IMR-90 (cell line): Measurements from ENCODE around the gene PBX4. TPM values are rescaled to one million over a fixed set of nuclear protein-coding genes. Genes with fewer than 3 reads are reported as not detected.

Source experiments
- ATAC-seq: fragments of 200-7000 bp; cut with Tn5 transposase; 2 replicates; pipeline ENCODE4 v1.9.1; 2020; ENCODE audit warnings: low read depth, mild to moderate bottlenecking, moderate library complexity
- BruUV-seq: library from RNA; stranded (reverse); fragments of 400-500 nt; replicated peaks from 2 replicates; lab custom pipeline; 2021; lab: Mats Ljungman, UMichigan
- CTCF ChIA-PET: fragments of 300-600 bp; formaldehyde crosslinking; extraction: SDS; loops from one replicate; lab custom pipeline; 2021; ENCODE audit warnings: antibody characterized with exemption; lab: Yijun Ruan, JAX
- POLR2A ChIA-PET: fragments of 300-600 bp; sonication (Branson Sonifier 250); formaldehyde crosslinking; loops from one replicate; lab custom pipeline; 2022; ENCODE audit warnings: antibody characterized with exemption; ENCODE audit not compliant: unreplicated experiment; lab: Charles Lee
- DNase-seq: peaks from one replicate; pipeline ENCODE4 v3.0.0; 2013
- H2AFZ ChIP-seq: replicated peaks from 2 replicates; pipeline ENCODE3; 2013; ENCODE audit warnings: low read length, mild to moderate bottlenecking; ENCODE audit not compliant: poor library complexity
- H2AK5ac ChIP-seq: 2 replicates; pipeline ENCODE4 v1.6.1; 2013; ENCODE audit warnings: low read depth, low read length, inconsistent platforms
- H2AK9ac ChIP-seq: replicated peaks from 2 replicates; pipeline ENCODE3; 2013; ENCODE audit warnings: mild to moderate bottlenecking, low read depth, low read length, moderate library complexity; ENCODE audit not compliant: poor library complexity
- H2BK120ac ChIP-seq: 2 replicates; pipeline ENCODE4 v1.6.1; 2013; ENCODE audit warnings: low read depth, low read length, inconsistent platforms
- H2BK15ac ChIP-seq: 3 replicates; pipeline ENCODE4 v1.6.1; 2013; ENCODE audit warnings: low read depth, low read length, inconsistent platforms
- H2BK20ac ChIP-seq: 2 replicates; pipeline ENCODE4 v1.6.1; 2013; ENCODE audit warnings: low read depth, mild to moderate bottlenecking, inconsistent platforms, low read length, moderate library complexity
- H2BK5ac ChIP-seq: 2 replicates; pipeline ENCODE4 v1.6.1; 2013; ENCODE audit warnings: mild to moderate bottlenecking, low read depth, low read length, inconsistent platforms; ENCODE audit not compliant: poor library complexity, severe bottlenecking
- H3K14ac ChIP-seq: replicated peaks from 2 replicates; pipeline ENCODE4 v1.6.1; 2013; ENCODE audit warnings: low read depth, low read length, inconsistent platforms
- H3K18ac ChIP-seq: 2 replicates; pipeline ENCODE4 v1.6.1; 2013; ENCODE audit warnings: low read depth, low read length, control low read depth
- H3K23ac ChIP-seq: 2 replicates; pipeline ENCODE4 v1.6.1; 2013; ENCODE audit warnings: low read depth, low read length, inconsistent platforms
- H3K27ac ChIP-seq: 2 replicates; pipeline ENCODE4 v1.5.1; 2013; ENCODE audit warnings: mild to moderate bottlenecking, control low read depth, low read length; ENCODE audit not compliant: insufficient read depth
- H3K27me3 ChIP-seq: 2 replicates; pipeline ENCODE4 v1.6.1; 2013; ENCODE audit warnings: low read length; ENCODE audit not compliant: control insufficient read depth, insufficient read depth
- H3K36me3 ChIP-seq: 2 replicates; pipeline ENCODE4 v1.6.1; 2013; ENCODE audit warnings: low read length, mixed read lengths; ENCODE audit not compliant: control insufficient read depth, insufficient read depth
- H3K4ac ChIP-seq: 2 replicates; pipeline ENCODE4 v1.6.1; 2013; ENCODE audit warnings: low read depth, low read length, inconsistent platforms
- H3K4me1 ChIP-seq: 2 replicates; pipeline ENCODE4 v1.6.1; 2013; ENCODE audit warnings: low read length, mixed read lengths; ENCODE audit not compliant: control insufficient read depth, insufficient read depth
- H3K4me2 ChIP-seq: 2 replicates; pipeline ENCODE4 v1.6.1; 2013; ENCODE audit warnings: low read depth, mild to moderate bottlenecking, control low read depth, low read length, moderate library complexity
- H3K4me3 ChIP-seq: 2 replicates; pipeline ENCODE4 v1.5.1; 2013; ENCODE audit warnings: low read depth, mild to moderate bottlenecking, control low read depth, low read length, moderate library complexity; ENCODE audit not compliant: insufficient read depth
- H3K56ac ChIP-seq: 2 replicates; pipeline ENCODE4 v1.6.1; 2013; ENCODE audit warnings: low read length, inconsistent platforms; ENCODE audit not compliant: insufficient read depth; ENCODE audit errors: extremely low read depth
- H3K79me1 ChIP-seq, 2 experiments: 2 replicates each; pipeline ENCODE4 v1.6.1; 2013; ENCODE audit warnings: low read length in 2 of 2, inconsistent platforms in 1 of 2, low read depth in 1 of 2
- H3K9ac ChIP-seq: 2 replicates; pipeline ENCODE4 v1.6.1; 2013; ENCODE audit warnings: low read depth, low read length, control low read depth
- H3K9me1 ChIP-seq: 2 replicates; pipeline ENCODE4 v1.6.1; 2013; ENCODE audit warnings: low read length, inconsistent platforms; ENCODE audit not compliant: insufficient read depth
- H3K9me3 ChIP-seq: 2 replicates; pipeline ENCODE4 v1.6.1; 2013; ENCODE audit warnings: low read length; ENCODE audit not compliant: control insufficient read depth, insufficient read depth
- H4K20me1 ChIP-seq: 2 replicates; pipeline ENCODE4 v1.6.1; 2013; ENCODE audit warnings: low read length, inconsistent platforms; ENCODE audit not compliant: insufficient read depth
- H4K5ac ChIP-seq: 2 replicates; pipeline ENCODE4 v1.6.1; 2013; ENCODE audit warnings: mild to moderate bottlenecking, low read depth, low read length, control low read depth
- H4K8ac ChIP-seq, 2 experiments: 2 replicates each; pipeline ENCODE4 v1.6.1; 2013; ENCODE audit warnings: low read depth in 2 of 2, low read length in 2 of 2, control low read depth in 1 of 2, inconsistent platforms in 1 of 2
- H4K91ac ChIP-seq: 2 replicates; pipeline ENCODE4 v1.6.1; 2013; ENCODE audit warnings: low read depth, low read length, inconsistent platforms; ENCODE audit not compliant: insufficient read depth
- CEBPB ChIP-seq: IDR thresholded peaks from 2 replicates; pipeline ENCODE4 v1.6.1; 2012; ENCODE audit warnings: low read depth, low read length, improper control_type of control experiment
- MXI1 ChIP-seq: IDR thresholded peaks from 2 replicates; pipeline ENCODE4 v1.6.1; 2012; ENCODE audit warnings: low read depth, mild to moderate bottlenecking, low read length, moderate library complexity, borderline replicate concordance
- NFE2L2 ChIP-seq: fragments of 150-350 bp; IDR thresholded peaks from 2 replicates; pipeline ENCODE4 v1.6.1; 2016; ENCODE audit warnings: low read depth, mild to moderate bottlenecking, low read length
- RAD21 ChIP-seq: IDR thresholded peaks from 2 replicates; pipeline ENCODE4 v1.6.1; 2012; ENCODE audit warnings: low read length, improper control_type of control experiment
- RCOR1 ChIP-seq: IDR thresholded peaks from 2 replicates; pipeline ENCODE4 v1.6.1; 2012; ENCODE audit warnings: mild to moderate bottlenecking, low read length, improper control_type of control experiment; ENCODE audit not compliant: insufficient replicate concordance
- RFX5 ChIP-seq: IDR thresholded peaks from 2 replicates; pipeline ENCODE4 v1.8.0; 2012; ENCODE audit warnings: low read depth, mild to moderate bottlenecking, low read length, moderate library complexity
- SMC3 ChIP-seq: fragments of 150-350 bp; IDR thresholded peaks from 2 replicates; pipeline ENCODE4 v1.6.1; 2016; ENCODE audit warnings: low read depth, mild to moderate bottlenecking, antibody characterized with exemption, low read length, moderate library complexity
- USF2 ChIP-seq: fragments of 150-350 bp; IDR thresholded peaks from 2 replicates; pipeline ENCODE4 v1.6.1; 2017; ENCODE audit warnings: mild to moderate bottlenecking, antibody characterized with exemption, low read length, low read depth
- WGBS, 2 experiments: methylation state at CpG; one replicate each; pipeline versions ENCODE4 v1.1.5 to v1.1.7; 2013; ENCODE audit warnings: missing lambda C conversion rate in 2 of 2; ENCODE audit not compliant: insufficient read length in 1 of 2; ENCODE audit errors: extremely low coverage in 2 of 2; 5-methylcytosine and 5-hydroxymethylcytosine counted together
- dilution Hi-C: fragments of 300-500 bp; cut with HindIII; formaldehyde crosslinking; loops from one replicate; pipeline ENCODE4 v1.14.3; 2018; ENCODE audit warnings: low sequenced_read_pairs; ENCODE audit not compliant: unreplicated experiment
- in situ Hi-C: fragments of 300-500 bp; cut with MboI; formaldehyde crosslinking; loops from 3 replicates; pipeline ENCODE4 v1.14.3; 2019; ENCODE audit warnings: low sequenced_read_pairs, inconsistent platforms, mixed read lengths
- intact Hi-C: fragments of 100-400 bp; cut with micrococcal nuclease; formaldehyde crosslinking; loops from 2 replicates; pipeline ENCODE4 v1.10.0; 2022
- polyA plus RNA-seq, 3 experiments: library from polyadenylated mRNA; depleted of rRNA; stranded (reverse); fragments of >200 nt; gene quantifications; 2 replicates each; pipeline ENCODE4 v1.2.3, GENCODE V29; 2012; ENCODE audit warnings: low replicate concordance in 1 of 3
- total RNA-seq: library from RNA; depleted of rRNA; stranded (reverse); fragments of >200 nt; gene quantifications from 2 replicates; pipeline ENCODE4 v1.2.3, GENCODE V29; 2012

PBX4 gene
- total and polyA plus RNA-seq, 2 of the 4 experiments (the other 2 are of a cell fraction): 0.90 to 2.9 TPM

- TF ChIP-seq RAD21 (no peak), RFX5 (no peak), MXI1 (no peak), NFE2L2 (no peak), USF2 (no peak), RCOR1 (no peak), CEBPB (no peak), SMC3 (no peak)
- Histone ChIP-seq H2AK5ac (no peak overlapping the region), H3K9me1 (peaks cover 5% of the 10 kb centered on the region; the same call in 1 of the 2 replicates), H4K20me1 (no peaks in the 10 kb centered on the region), H4K91ac (no peak overlapping the region), H4K8ac (no peak overlapping the region), H2AK9ac (no peak overlapping the region), H2BK5ac (no peak overlapping the region), H3K18ac (no peak overlapping the region), H3K4ac (no peak overlapping the region), H3K79me1 (peaks cover 13 to 42% of the 10 kb centered on the region in 2 experiments), H2BK120ac (no peak overlapping the region), H3K36me3 (peaks cover 3% of the 10 kb centered on the region), H3K4me2 (no peak overlapping the region), H4K5ac (no peak overlapping the region), H2BK20ac (no peak overlapping the region), H3K56ac (no peak overlapping the region), H3K14ac (no peak overlapping the region), H3K27me3 (no peaks in the 10 kb centered on the region), H3K9me3 (0 out of 2 replicates have a peak, but pooled peaks cover 3% of the 10 kb centered on the region), H3K23ac (no peak overlapping the region), H3K4me1 (peaks cover 5% of the 10 kb centered on the region; the same call in 1 of the 2 replicates), H3K27ac (no peak overlapping the region), H3K9ac (no peak overlapping the region), H3K4me3 (no peak overlapping the region), H2AFZ (peak overlapping the region; percentile 67), H2BK15ac (no peak overlapping the region)
- 45% methylated on average over 39 of the region's 46 CpGs; no CpG with 5 or more reads in 1 of the 2 experiments for WGBS, 2 experiments
- BruUV-seq: no TSS peak
- dilution Hi-C loops (no loop called here), in situ Hi-C loops (no loop called here), intact Hi-C loops (no loop called here)
- ATAC-seq: no peak
- POLR2A ChIA-PET: no interaction called here
- DNase-seq: no peak
- CTCF ChIA-PET: no interaction called here
These were observed 104.3 kb downstream of the PBX4 start for GRCh38 chr19:19514215-19514657.
